CD4-positive, alpha-beta T cell treated with Interferon gamma for 1 hour (primary cell): ENCODE results near the gene DNAJB11.
"Not testable (repeated sequence)": the region's sequence is repeated elsewhere in the genome, so short reads cannot be mapped to it uniquely, and the experiment has no call there.

ENCODE experiments used
- DNase-seq: peaks from one replicate; pipeline ENCODE4 v3.0.0-alpha.2; 2020

The DNAJB11 gene

GRCh38 chr3:186620213-186621092 is 49.9 kb downstream of the DNAJB11 start:
- no peak for DNase-seq

- DNase-seq: no peak
Measured at GRCh38 chr3:186621894-186622650, 51.6 kb downstream of the DNAJB11 start.

GRCh38 chr3:186622651-186623310 is 52.3 kb downstream of the DNAJB11 start:
- no peak for DNase-seq

- no peak for DNase-seq
Measured at GRCh38 chr3:186624598-186624997, 54.1 kb downstream of the DNAJB11 start.

GRCh38 chr3:186625600-186626042 is 55.1 kb downstream of the DNAJB11 start:
- no peak for DNase-seq

- no peak for DNase-seq
Measured at GRCh38 chr3:186626254-186626847, 55.8 kb downstream of the DNAJB11 start.

GRCh38 chr3:186627852-186628414 is 57.4 kb downstream of the DNAJB11 start:
- no peak for DNase-seq

GRCh38 chr3:186628756-186629155 is 58.2 kb downstream of the DNAJB11 start:
- no peak for DNase-seq

GRCh38 chr3:186630950-186631641 is 60.6 kb downstream of the DNAJB11 start:
- DNase-seq: no peak

- no peak for DNase-seq
Measured at GRCh38 chr3:186633481-186633880, 63.0 kb downstream of the DNAJB11 start.

GRCh38 chr3:186634207-186634606 is 63.7 kb downstream of the DNAJB11 start:
- DNase-seq: not testable (repeated sequence)
